BE2C (cell line): Measurements from ENCODE around the gene AGTPBP1.
A peak's percentile ranks its signal among the peaks of the same experiment; 100 is the strongest.

ENCODE experiments used
- DNase-seq: peaks from one replicate; pipeline ENCODE4 v3.0.0-alpha.2; 2020
- H3K27me3 ChIP-seq: fragments of 250-450 bp; sonication (Bioruptor Pico); 2 replicates; pipeline ENCODE4 v1.5.1; 2020; ENCODE audit warnings: mild to moderate bottlenecking
- H3K36me3 ChIP-seq: fragments of 250-450 bp; sonication (Bioruptor Pico); 2 replicates; pipeline ENCODE4 v1.5.1; 2020; ENCODE audit warnings: mild to moderate bottlenecking
- H3K4me1 ChIP-seq: fragments of 250-450 bp; sonication (Bioruptor Pico); 2 replicates; pipeline ENCODE4 v1.5.1; 2020
- H3K4me3 ChIP-seq: 2 replicates; pipeline ENCODE4 v1.5.1; 2011; ENCODE audit warnings: low read depth, low read length
- H3K9me3 ChIP-seq: fragments of 250-450 bp; sonication (Bioruptor Pico); 2 replicates; pipeline ENCODE4 v1.5.1; 2020
- CTCF ChIP-seq: IDR thresholded peaks from 2 replicates; pipeline ENCODE4 v1.5.1; 2012; ENCODE audit warnings: mild to moderate bottlenecking, low read depth, low read length

AGTPBP1 gene

GRCh38 chr9:85745203-85745602 lies 3.4 kb upstream of the AGTPBP1 start:
- DNase-seq, result no peak
- no peaks in the 10 kb centered on the region for H3K36me3 ChIP-seq
- no peaks in the 10 kb centered on the region for H3K27me3 ChIP-seq
- H3K9me3 ChIP-seq, result no peaks in the 10 kb centered on the region
- no peaks in the 10 kb centered on the region; the same call in 1 of the 2 replicates for H3K4me1 ChIP-seq
- no peak overlapping the region for H3K4me3 ChIP-seq
- TF ChIP-seq CTCF, result no peak

GRCh38 chr9:85744480-85744879 lies 2.7 kb upstream of the AGTPBP1 start:
- no peak for TF ChIP-seq CTCF
- H3K4me3 ChIP-seq, result no peak overlapping the region

GRCh38 chr9:85743275-85744128 lies 1.7 kb upstream of the AGTPBP1 start:
- Histone ChIP-seq H3K36me3 (no peaks in the 10 kb centered on the region), H3K9me3 (no peaks in the 10 kb centered on the region), H3K27me3 (no peaks in the 10 kb centered on the region), H3K4me3 (no peak overlapping the region), H3K4me1 (no peaks in the 10 kb centered on the region; the same call in 1 of the 2 replicates)
- no peak for TF ChIP-seq CTCF
- no peak for DNase-seq

More at GRCh38 chr9:85744480-85744879, 2.7 kb upstream of the AGTPBP1 start:
- Histone ChIP-seq H3K27me3 (no peaks in the 10 kb centered on the region), H3K36me3 (no peaks in the 10 kb centered on the region), H3K9me3 (no peaks in the 10 kb centered on the region), H3K4me1 (no peaks in the 10 kb centered on the region; the same call in 1 of the 2 replicates)
- DNase-seq, result no peak

GRCh38 chr9:85742597-85742936 lies 813 bp upstream of the AGTPBP1 start:
- H3K4me1 ChIP-seq, result no peaks in the 10 kb centered on the region; the same call in 1 of the 2 replicates
- H3K27me3 ChIP-seq, result no peaks in the 10 kb centered on the region
- peak overlapping the region; percentile 78 for H3K4me3 ChIP-seq
- no peaks in the 10 kb centered on the region for H3K36me3 ChIP-seq
- H3K9me3 ChIP-seq, result no peaks in the 10 kb centered on the region
- DNase-seq, result no peak
- TF ChIP-seq CTCF, result no peak

GRCh38 chr9:85741095-85741874 lies 469 bp downstream of the AGTPBP1 start:
- DNase-seq, result no peak

More at GRCh38 chr9:85741095-85741874, 469 bp downstream of the AGTPBP1 start:
- H3K4me3 ChIP-seq, result peak overlapping the region; percentile 70
- no peaks in the 10 kb centered on the region for H3K9me3 ChIP-seq
- no peak for TF ChIP-seq CTCF
- no peaks in the 10 kb centered on the region; the same call in 1 of the 2 replicates for H3K4me1 ChIP-seq
- H3K36me3 ChIP-seq, result no peaks in the 10 kb centered on the region
- no peaks in the 10 kb centered on the region for H3K27me3 ChIP-seq
